ENCODE measurements around the gene DDX39A.

Gene DDX39A

DNA sequence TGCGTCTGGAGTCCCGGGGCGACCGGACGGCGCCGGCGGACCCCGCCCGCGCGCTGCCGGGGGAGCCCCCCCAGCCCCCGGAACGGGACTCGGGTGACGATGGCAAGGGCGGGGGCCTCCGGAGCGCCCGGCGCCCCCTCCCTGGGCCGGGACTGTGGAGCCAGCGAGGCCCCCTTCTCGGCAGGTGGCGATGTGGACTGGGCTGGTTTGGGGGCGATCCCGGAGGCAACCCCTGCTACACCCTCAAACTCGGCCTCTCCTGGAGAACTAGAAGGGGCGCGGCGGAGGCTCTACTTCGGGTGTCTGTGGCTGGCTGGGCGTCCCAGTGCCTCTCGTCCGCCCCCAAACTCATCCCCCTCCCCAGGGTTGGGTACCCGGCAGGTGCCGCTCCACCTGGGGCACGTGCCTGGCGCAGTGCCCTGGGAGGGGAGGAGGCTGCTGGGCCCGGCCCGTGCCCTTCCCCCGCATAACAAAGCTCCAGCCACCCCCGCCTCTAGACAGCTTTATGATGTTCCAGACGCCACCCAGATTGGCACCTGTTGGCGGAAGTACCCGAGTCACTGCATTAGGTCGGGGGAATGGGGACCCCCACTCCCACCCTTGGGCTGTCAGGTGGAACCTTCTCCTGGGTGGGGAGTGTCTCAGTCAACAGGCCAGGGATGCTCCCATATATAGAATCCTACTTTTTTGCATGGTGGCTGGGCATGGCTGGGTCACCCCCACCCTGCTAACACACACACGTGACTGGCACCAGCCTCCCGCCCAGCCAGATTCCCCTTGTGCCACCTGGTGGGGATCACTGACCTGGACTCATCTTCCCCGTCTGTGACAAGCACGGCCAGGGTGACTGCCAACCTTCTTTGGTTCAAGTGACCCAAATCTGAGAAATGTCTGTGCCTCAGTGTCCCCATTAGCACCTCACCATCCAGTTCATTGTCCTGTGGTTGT lies 14.7 kb upstream of the DDX39A start:
- peak; percentile 90 for DNase-seq

DNA sequence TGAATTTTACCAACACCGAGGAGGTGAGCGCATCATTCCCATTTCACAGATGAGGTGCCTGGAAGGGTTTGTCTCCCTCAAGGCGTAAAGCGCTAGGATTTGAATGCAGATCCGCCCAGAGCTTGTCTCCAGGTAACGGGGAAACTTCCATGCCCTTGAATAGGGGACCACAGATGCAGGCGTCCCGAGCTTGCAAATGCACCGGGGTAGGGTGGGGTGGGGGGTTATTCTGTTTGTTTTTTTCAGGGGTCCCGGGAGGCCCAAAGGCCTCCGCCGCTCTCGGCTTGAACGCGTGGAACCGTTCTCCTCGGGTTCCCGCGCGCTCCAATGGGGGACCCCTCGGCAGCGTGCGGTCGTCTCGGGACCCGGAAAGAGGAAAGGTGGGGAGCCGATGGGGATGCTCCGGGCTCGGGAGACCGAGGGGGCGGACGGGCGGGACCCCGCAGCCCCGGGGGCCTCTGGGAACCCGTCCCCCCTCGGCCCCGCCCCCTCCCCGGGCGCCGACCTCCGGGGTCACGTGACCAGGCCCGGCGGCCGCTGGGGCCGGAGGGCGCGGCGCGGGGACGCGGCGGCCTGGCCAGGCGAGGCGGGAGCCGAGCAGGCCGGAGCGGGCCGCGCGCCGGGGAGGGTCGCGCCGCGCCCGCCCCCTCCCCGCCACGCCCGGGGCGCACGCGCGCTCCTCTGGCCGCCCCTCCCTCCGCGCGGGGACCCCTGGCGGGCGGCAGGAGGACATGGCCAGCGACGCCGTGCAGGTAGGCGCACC lies 13.8 kb upstream of the DDX39A start, which contains the start of gene PKN1:
Gene PKN1, plus strand, starts transcription at position 516 of the 763 bp plus-strand sequence. Its CDS starts 216 bp downstream, at position 732.
- DNase-seq = peak; percentile 78

DNA sequence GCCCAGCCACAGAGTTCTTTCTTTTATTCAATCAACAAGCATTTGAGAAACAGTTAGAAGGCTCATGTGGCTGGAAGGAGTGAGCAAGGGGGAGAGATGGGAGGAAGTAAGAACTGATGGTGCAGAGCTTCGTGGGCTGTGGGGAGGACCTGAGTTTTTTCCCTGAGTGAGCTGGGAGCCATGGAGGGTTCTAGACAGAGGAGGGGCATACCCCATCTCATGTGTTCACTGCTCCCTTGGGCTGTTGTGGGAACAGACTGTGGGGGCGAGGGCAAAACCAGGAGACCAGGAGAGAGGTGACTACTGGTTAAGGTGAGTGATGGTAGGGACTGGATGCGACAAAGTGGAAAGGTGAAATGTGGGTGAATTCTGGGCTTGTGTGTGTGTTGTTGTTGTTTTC lies 11.6 kb upstream of the DDX39A start:
- DNase-seq = no peak

DNA sequence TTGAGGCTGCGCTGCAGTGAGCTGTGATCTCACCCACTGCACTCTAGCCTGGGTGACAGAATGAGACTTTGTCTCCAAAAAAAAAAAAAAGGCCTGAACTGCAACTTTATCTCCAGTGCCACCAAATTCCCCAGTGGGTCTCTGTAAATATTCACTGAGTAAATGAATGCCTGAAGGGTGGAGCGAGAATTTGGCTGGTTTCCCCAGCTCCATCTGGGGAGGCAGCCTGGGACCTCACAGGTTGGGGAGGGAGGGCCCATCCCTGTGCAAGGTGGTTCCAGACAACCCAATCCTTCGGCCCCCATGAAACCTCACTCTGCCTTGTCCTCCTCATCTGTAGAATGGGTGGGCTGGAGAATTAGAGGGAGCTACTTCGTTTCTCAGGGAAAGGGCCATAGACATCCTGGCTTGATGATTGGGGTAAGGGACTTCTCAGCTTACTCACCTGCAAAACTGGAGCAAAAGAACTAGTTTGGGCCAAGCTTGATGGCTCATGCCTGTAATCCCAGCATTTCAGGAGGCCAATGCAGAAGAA lies 9.8 kb upstream of the DDX39A start:
- no peak for DNase-seq

DNA sequence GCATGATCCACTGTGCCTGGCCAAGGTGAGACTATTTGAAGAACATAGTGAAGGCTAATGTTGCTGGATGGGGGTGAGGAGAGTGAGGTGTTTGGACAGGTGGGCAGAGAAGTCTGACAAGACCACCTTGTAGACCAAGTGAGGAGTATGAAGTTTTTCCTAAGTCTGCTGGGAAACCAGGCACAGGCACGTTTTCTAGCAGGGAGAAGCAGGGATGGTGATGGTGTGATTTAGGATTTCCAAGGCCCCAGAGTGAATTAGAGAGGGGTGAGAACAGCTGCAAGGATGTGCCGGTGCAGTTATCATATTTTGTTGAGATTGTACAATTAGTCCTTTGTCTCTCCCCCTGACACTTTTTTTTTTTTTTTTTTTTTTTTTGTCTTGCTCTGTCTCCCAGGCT lies 8.3 kb upstream of the DDX39A start:
- no peak for DNase-seq

DNA sequence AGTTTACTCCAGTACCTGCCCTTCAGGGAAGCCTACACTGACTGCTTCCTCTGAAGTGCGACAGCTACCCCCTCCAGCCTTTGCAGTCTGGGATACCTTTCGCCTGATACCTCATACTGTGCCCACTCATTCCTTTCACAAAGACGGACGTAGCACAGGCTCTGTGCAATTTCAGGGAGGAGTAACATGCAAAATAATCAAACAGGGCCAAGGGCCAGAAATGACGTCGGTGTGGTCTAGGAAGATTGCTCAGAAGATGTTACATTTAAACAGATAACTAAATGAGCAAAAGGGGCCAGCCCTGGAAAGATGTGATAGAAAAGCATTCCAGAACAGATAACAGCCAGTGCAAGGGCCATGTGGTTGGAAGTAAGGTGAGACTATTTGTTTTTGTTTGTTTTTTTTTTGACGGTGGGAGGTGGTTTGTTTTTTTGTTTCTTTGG lies 6.6 kb upstream of the DDX39A start:
- DNase-seq = no peak

DNA sequence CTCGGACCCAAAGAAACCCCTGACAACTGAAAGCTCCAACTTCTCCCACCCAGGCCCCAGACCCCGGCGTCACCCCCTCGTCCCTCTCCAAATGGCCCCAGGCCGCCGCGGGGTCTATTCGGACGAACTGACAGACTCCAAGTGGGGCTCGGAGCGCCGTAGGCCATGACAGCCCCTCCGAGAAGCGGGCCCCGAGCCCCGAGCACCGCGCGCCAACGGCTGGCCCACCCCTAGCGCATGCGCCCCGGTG lies 360 bp downstream of the DDX39A start:
- DNase-seq = no peak

DNA sequence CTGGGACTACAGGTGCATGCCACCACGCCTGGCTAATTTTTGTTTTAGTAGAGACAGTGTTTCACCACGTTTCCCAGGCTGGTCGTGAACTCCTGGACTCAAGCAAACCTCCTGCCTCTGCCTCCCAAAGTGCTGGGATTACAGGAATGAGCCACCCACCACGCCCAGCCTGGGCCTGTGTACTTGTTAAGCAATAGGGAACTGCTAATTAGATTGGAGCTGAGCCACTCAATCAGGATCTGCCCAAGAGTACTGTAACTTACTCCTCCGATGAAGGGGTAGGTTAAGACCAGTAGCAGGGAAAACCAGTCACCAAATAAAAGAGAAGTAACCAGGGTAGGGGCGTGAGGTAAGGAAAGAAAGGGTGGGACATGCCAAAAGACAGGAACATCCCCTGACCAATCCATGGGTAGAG lies 2.3 kb downstream of the DDX39A start:
- DNase-seq = no peak

DNA sequence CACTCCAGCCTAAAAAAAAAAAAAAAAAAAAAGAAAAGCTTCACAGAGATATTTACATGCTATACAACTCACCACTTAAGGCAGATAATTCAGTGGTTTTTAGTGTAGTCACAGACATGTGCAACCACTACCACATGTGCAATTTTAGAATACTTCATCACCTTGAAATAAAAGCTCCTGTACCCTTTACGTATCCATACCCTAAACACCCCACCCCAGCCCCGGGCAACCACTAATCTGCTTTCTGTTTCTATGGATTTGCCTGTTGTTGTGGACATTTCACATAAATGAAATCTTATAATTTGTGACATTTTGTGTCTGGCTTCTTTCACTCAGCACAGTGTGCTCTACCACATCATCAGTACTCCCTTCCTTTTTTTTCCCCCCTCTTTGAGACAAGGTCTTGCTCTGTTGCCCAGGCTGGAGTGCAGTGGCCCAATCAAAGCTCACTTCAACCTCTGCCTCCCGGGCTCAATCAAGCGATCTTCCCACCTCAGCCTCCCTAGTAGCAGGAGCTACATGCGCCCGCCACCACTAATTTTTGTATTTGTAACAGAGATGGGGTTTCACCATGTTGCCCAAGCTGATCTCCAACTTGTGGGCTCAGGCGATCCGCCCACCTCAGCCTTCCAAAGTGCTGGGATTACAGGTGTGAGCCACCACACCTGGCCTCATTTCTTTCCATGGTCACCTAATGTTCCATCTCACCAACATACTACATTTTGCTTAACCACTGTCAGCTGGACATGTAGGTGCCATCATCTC lies 4.0 kb downstream of the DDX39A start:
- no peak for DNase-seq

DNA sequence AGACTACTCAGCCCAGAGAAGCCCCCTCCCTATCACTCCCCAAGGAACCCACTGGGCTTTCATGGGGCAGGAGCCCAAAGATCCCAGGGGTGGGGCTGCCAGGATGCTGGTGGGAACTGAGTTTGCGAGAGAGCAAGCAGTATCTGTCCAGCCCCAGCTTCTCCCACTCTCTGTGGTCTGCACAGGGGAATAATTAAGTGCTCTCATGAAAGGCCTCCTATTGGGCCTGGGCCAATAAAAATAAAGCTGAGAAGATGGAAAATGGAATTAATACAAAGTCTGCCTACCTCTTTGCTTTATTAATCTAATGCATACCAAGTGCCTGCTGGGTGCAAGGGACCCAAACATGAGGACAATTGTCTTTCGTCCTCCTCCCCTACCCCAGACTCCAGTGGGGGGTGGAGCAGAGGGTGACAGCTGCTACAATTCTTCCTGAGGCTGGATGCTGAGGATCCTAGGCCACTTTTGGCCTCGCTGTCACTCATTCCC lies 5.4 kb downstream of the DDX39A start:
- DNase-seq = peak; percentile 6

DNA sequence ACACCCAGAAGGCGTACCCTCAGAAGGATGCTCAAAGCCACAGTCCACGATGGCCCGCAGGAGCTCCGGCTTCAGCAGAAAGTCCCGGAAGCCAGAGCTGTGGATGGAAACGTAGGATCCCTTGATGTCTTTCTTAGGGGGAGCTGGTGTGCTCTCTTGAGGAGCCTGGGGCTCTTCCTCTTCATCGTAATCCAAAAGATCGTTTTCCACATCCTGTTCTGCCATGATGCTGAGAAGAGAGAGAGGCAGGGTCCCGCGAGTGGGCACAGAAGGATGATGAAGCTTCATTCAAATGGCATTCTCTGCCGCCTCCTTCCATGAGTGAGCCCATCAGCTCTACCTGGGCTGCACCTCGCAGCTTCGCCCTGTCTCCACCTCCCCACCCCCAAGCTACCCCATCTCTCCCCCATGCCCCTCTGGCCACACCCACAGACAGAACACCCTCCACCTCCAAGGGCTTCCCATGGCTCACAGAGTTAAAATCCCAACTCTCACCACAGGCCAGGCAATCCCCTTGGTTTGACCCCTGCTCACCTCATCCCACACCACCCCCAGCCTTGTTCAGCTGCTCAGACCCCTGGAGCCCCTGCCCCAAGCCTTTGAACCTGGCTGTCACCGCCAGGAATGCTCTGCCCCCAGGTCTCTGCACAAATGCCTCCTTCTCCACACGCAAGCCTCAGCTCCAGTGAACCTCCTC lies 6.0 kb downstream of the DDX39A start:
- no peak for DNase-seq

DNA sequence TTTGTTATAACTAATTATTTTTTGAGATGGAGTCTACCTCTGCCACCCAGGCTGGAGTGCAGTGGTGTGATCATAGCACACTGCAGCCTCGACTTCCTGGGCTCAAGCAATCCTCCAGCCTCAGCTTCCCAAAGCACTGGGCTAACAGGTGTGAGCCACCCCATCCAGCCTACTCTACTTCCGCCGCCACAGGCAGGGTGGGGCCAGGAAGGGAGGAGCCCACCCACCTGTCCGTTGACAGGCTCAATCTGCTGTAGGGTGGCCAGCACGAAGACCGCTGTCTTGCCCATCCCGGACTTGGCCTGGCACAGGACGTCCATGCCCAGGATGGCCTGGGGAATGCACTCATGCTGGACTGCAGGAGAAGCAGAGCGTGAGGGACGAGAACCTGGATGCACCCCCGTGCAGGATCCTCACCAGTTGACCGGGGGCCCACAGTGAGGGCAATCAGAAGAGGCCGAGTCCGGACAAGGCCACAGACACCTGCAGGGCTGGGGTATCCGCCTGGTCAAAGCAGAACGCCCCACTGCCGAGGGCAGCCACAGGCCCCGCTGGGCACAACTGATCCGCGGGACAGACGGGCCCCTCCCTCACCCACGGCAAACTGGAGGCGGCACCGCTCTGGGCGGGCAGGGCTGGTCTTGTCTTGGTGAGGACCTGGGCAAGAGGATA lies 6.7 kb downstream of the DDX39A start:
- DNase-seq = no peak

DNA sequence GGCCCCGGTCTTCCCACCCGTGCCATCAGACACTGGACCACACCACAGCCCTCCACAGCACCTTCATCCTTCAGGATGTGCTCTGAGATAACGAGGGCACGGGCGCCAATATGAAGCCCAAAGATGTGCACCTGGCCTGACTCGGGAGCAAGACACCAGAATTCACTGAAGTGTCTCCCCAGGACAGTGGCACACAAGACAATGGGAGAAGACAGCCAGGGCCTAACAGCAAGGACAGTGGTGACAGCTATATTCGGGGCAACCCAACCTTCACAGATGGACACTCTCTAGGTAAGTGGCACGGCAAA lies 7.2 kb downstream of the DDX39A start:
- DNase-seq = no peak

DNA sequence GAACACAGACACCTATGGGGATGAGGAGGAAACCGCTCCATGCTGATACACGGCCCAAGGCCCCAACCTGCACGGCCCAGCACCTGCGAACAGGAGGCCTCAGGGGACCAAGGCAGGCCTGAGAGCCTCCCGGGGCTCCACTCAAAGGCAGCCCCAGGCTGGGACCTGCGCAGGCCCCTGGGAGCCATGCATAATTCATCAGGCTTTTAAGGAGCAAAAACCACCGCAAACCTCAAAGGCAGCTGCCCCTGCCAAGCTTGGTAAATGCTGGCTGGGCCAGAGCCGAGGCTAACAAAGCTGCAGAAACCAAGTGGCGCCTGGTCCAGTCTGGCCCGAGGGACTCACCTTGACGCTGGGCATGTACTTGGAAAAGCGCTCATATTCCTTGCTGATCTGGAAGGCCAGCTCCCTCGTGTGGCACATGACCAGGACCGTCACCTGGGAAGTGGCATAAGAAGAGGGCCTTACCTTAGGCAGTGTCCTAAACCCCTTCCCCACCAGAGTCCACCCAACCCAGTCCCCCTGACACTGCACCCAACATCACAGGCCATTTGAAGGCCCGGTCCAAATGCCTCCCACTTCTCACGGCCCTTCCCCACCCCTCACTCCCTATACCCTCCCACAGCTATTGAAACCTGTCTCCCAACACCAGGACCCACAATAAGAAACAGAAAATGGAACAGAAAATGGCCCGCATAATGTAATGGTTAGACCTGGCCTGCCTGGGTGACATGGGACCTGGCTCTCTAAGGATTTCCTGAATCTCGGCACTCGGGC lies 7.8 kb downstream of the DDX39A start:
- no peak for DNase-seq

DNA sequence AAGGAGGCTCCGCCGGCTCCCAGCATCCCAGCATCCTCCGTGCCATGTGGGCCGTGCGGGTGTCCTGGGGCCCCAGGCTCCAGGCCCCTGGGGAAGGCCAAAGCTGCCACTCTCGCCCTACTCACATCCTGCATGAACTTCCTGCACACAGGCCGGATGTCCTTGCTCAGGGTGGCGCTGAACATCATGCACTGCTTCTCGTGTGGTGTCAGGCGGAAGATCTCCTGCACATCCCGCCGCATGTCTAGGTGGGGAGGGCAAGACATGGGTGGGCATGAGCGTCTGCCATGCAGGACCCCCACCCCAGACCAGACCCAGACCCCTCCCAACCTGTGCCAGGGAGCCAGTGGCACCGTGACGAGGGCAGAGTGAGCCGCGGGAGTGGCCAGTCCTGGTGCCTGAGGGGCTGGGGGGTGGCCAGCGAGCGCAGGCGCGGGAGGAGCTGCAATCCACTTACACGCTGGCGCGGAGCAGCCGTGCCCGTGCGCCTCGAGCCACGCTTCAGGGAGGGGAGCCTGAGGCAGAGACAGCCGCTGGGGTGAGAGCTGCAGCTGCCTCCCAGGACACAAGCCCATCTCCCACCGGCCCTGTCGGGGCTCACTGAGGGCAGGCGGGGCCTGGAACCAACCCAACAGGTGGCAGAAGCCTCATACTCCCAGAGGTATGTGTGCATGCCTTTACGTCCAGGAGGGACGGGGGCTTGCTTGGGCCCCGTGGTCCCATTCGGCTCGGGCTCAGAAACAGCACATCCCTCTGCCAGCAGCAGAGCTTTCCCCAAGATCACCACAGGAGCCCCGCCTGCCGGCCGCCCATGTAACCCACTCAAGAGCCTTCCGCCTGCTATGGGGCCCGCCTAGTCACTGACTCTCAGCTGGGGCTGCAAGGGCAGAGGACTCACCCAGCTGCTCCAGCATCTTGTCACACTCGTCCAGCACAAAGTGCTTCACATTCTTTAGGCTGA lies 8.8 kb downstream of the DDX39A start:
- DNase-seq = no peak

DNA sequence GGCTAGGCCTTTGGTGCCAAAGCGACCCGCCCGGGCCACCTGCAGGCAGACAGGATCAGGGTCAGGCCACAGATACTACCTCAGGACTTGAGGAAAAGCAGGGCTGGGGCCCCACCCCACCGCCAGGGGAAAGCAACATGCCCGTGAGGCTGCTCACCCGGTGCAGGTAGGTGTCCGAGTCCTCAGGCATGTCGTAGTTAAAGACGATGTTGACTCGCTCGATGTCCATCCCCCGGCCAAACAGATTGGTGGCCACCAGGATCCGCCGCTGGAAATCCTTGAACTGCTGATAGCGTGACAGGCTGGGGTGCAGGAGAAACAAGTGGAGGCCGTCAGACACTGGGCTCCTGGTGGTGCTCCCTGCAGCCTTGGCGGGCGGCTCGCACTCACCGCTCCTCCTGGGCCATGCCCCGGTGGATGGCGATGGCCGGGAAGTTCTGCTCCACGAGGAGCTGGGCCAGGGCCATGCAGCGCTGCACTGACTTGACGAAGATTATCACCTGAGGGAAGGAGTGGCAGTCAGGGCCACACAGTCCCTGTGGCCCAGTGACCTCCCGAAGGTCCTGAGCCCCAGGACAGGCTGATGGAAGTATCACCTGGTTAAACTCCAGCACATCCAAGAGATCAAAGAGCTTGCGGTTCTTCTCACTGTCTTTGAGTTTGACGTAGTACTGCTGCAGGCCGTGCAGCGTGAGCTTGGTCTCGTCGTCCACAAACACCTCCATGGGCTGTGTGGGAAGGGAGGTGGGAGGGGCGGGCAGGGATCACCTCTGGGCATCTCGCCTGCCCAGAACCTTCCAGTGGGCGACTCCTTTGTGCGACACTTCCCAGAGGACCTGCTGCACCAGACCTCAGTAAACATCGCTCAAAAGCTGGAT lies 9.8 kb downstream of the DDX39A start:
- DNase-seq = no peak

DNA sequence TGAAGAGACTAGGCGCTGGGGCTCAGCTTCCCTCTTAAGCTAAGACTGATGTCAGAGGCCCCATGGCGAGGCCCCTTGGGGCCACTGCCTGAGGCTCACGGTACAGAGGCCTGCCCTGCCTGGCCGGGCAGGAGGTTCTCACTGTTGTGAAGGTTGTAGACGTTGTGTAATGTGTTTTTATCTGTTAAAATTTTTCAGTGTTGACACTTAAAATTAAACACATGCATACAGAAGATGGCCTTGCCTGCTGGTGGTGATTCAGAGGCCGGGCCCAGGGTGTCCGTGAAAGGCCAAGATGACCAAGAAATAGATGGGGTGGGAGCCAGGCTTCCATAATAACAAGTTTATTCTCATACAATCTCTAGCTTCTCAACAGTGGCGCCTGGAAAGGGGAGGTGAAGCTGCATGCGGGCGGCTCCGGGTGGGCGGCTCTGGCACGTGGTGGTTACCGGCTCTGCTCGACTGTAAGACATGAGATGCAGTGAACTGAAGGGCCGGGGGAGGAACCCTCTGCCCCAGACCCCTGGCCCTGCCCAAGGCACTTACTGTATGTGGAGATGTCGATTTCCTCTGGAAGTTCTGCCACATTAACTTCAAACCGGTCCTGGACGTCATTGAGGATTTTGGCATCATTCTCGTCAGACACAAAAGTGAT lies 10.5 kb downstream of the DDX39A start:
- no peak for DNase-seq

Data from NCI-H1105 (cell line).